ENCODE results near the gene MAML2.

- no peak for TF ChIP-seq CTCF (IDR thresholded peaks at IDR 0.05)
- no peak for TF ChIP-seq POLR2AphosphoS5 (IDR thresholded peaks at IDR 0.05)
Observed at GRCh38 chr11:96149743-96150555, 193.0 kb downstream of the MAML2 start.
